Cardiac muscle cell (in vitro differentiated cells and primary cell): ENCODE measurements around the gene CRACR2A. TPM values are rescaled to one million over a fixed set of nuclear protein-coding genes. Genes with fewer than 3 reads are reported as not detected.
A peak's percentile ranks its signal among the peaks of the same experiment; 100 is the strongest.

Source experiments
- DNase-seq, 2 donors: peaks; one replicate each; pipeline versions ENCODE4 v3.0.0 to v3.0.0-alpha.2; 2010 to 2017; ENCODE audit warnings: low read depth in 1 of 2, low spot score in 1 of 2
- H3K27ac ChIP-seq: fragments of 200-600 bp; sonication (generic); 2 replicates; pipeline ENCODE4 v1.5.1; 2016
- H3K27me3 ChIP-seq: fragments of 200-600 bp; sonication (generic); 2 replicates; pipeline ENCODE4 v1.6.0; 2016; ENCODE audit warnings: control low read depth
- H3K36me3 ChIP-seq: fragments of 200-600 bp; sonication (generic); 2 replicates; pipeline ENCODE4 v1.5.1; 2016; ENCODE audit warnings: control low read depth
- H3K4me1 ChIP-seq: fragments of 200-600 bp; sonication (generic); 2 replicates; pipeline ENCODE4 v1.8.1; 2017; ENCODE audit warnings: low read depth, mild to moderate bottlenecking, mixed run types
- H3K4me3 ChIP-seq: fragments of 200-600 bp; sonication (generic); 2 replicates; pipeline ENCODE4 v1.5.1; 2016; ENCODE audit warnings: mild to moderate bottlenecking
- H3K9me3 ChIP-seq: fragments of 200-600 bp; sonication (generic); 2 replicates; pipeline ENCODE4 v1.5.1; 2017; ENCODE audit warnings: low read depth, mild to moderate bottlenecking, control low read depth
- CTCF ChIP-seq: IDR thresholded peaks from 2 replicates; pipeline ENCODE4 v1.5.1; 2012; ENCODE audit warnings: low read depth, mild to moderate bottlenecking, low read length
- polyA plus RNA-seq: library from polyadenylated mRNA; unstranded; fragments of >200 nt; fragmentation: Nextera tagmentation; extraction: Ambion mirVana; gene quantifications from 2 replicates; pipeline ENCODE4 v1.2.1, GENCODE V29; 2016
- total RNA-seq: library from RNA; depleted of rRNA; stranded (reverse); fragments of >200 nt; gene quantifications from 2 replicates; pipeline ENCODE4 v1.2.3, GENCODE V29; 2016

CRACR2A gene
- total and polyA plus RNA-seq, 2 experiments from 2014 or later, result 1.3 TPM; not detected in 1

GRCh38 chr12:3775385-3776035 is 22.6 kb upstream of the CRACR2A start:
- Histone ChIP-seq H3K9me3 (no peaks in the 10 kb centered on the region), H3K4me3 (no peak overlapping the region), H3K27me3 (peaks cover 5% of the 10 kb centered on the region), H3K36me3 (no peaks in the 10 kb centered on the region), H3K4me1 (no peaks in the 10 kb centered on the region), H3K27ac (no peak overlapping the region)
- no peak for DNase-seq
- no peak for TF ChIP-seq CTCF

- H3K27me3 ChIP-seq, result peaks cover 5% of the 10 kb centered on the region
- no peak overlapping the region for H3K4me3 ChIP-seq
- no peaks in the 10 kb centered on the region for H3K9me3 ChIP-seq
- no peaks in the 10 kb centered on the region for H3K4me1 ChIP-seq
- H3K36me3 ChIP-seq, result no peaks in the 10 kb centered on the region
- no peak overlapping the region for H3K27ac ChIP-seq
- peak in 1 of 2 donors; percentile 6 for DNase-seq
- TF ChIP-seq CTCF, result no peak
Measured at GRCh38 chr12:3772380-3772779, 19.5 kb upstream of the CRACR2A start.

GRCh38 chr12:3771853-3772252 is 18.9 kb upstream of the CRACR2A start:
- no peaks in the 10 kb centered on the region for H3K36me3 ChIP-seq
- H3K27me3 ChIP-seq, result peaks cover 5% of the 10 kb centered on the region
- no peak for TF ChIP-seq CTCF
- no peak for DNase-seq
- H3K4me3 ChIP-seq, result no peak overlapping the region
- H3K9me3 ChIP-seq, result no peaks in the 10 kb centered on the region
- H3K27ac ChIP-seq, result no peak overlapping the region
- H3K4me1 ChIP-seq, result no peaks in the 10 kb centered on the region

- H3K9me3 ChIP-seq, result no peaks in the 10 kb centered on the region
- no peaks in the 10 kb centered on the region for H3K4me1 ChIP-seq
Measured at GRCh38 chr12:3770891-3771290, 18.0 kb upstream of the CRACR2A start.

GRCh38 chr12:3768911-3769447 is 16.1 kb upstream of the CRACR2A start:
- Histone ChIP-seq H3K4me1 (no peaks in the 10 kb centered on the region), H3K4me3 (no peak overlapping the region), H3K27me3 (no peaks in the 10 kb centered on the region), H3K9me3 (no peaks in the 10 kb centered on the region), H3K27ac (no peak overlapping the region), H3K36me3 (no peaks in the 10 kb centered on the region)
- TF ChIP-seq CTCF, result no peak
- DNase-seq, result no peak

More at GRCh38 chr12:3770891-3771290, 18.0 kb upstream of the CRACR2A start:
- Histone ChIP-seq H3K27ac (no peak overlapping the region), H3K36me3 (no peaks in the 10 kb centered on the region), H3K27me3 (peaks cover 5% of the 10 kb centered on the region), H3K4me3 (no peak overlapping the region)
- no peak for TF ChIP-seq CTCF
- peak in 1 of 2 donors; percentile 55 for DNase-seq
